Gastroesophageal sphincter (tissue), 3 donors: ENCODE data around the gene LMF1.

Source experiments
- POLR2A ChIP-seq, 2 donors: fragments of 450-650 bp; IDR thresholded peaks; one replicate each; pipeline ENCODE4 v1.6.1; 2017; ENCODE audit warnings: antibody characterized with exemption in 2 of 2, mild to moderate bottlenecking in 2 of 2, moderate library complexity in 1 of 2
- POLR2AphosphoS5 ChIP-seq: sonication (generic); formaldehyde crosslinking; IDR thresholded peaks from one replicate; pipeline ENCODE4 v1.6.1; 2017; ENCODE audit warnings: antibody characterized with exemption
- TF ChIP-seq, protein P1 (sequence below), 4 experiments: fragments of 200-600 bp in 2 of 4; fragments of 450-650 bp in 2 of 4; sonication (generic) in 1 of 4; IDR thresholded peaks; one replicate each; pipeline ENCODE4 v1.5.1; 2017 to 2019; ENCODE audit warnings: antibody characterized with exemption in 4 of 4, mild to moderate bottlenecking in 2 of 4, moderate library complexity in 2 of 4

DNA sequence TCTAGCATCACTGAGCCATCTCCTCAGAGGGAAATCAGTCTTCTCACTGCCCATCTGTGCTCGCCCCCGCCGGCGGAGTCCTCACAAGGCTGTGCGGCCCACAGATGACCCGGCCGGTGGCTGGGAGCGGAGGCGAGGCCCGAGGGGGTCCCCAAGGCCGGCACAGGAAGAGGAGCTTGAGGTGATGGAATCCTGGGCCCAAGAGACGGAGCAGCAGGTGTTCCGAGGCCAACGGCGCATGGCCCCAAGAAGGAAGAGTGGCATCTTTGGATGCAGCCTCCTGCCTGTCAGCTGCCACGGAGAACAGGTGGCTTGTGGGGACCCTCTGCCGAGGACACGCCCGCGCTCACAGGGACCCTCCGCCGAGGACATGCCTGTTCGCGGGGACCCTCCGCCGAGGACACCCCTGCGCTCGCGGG is 97.5 kb downstream of the LMF1 start:
- TF ChIP-seq POLR2AphosphoS5: no peak
- TF ChIP-seq, protein P1, sequence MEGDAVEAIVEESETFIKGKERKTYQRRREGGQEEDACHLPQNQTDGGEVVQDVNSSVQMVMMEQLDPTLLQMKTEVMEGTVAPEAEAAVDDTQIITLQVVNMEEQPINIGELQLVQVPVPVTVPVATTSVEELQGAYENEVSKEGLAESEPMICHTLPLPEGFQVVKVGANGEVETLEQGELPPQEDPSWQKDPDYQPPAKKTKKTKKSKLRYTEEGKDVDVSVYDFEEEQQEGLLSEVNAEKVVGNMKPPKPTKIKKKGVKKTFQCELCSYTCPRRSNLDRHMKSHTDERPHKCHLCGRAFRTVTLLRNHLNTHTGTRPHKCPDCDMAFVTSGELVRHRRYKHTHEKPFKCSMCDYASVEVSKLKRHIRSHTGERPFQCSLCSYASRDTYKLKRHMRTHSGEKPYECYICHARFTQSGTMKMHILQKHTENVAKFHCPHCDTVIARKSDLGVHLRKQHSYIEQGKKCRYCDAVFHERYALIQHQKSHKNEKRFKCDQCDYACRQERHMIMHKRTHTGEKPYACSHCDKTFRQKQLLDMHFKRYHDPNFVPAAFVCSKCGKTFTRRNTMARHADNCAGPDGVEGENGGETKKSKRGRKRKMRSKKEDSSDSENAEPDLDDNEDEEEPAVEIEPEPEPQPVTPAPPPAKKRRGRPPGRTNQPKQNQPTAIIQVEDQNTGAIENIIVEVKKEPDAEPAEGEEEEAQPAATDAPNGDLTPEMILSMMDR (IDR thresholded peaks at IDR 0.05): no peak
- no peak for TF ChIP-seq POLR2A (IDR thresholded peaks at IDR 0.05)
